Activated CD8-positive, alpha-beta T cell treated with anti-CD3 and anti-CD28 coated beads for 36 hours (primary cell): ENCODE measurements around the gene IL12RB2. TPM values are rescaled to one million over a fixed set of nuclear protein-coding genes. Genes with fewer than 3 reads are reported as not detected.
A peak's percentile ranks its signal among the peaks of the same experiment; 100 is the strongest.
"Not testable (repeated sequence)": the region's sequence is repeated elsewhere in the genome, so short reads cannot be mapped to it uniquely, and the experiment has no call there.

Source experiments
- ATAC-seq: fragments of 200-7000 bp; cut with Tn5 transposase; one replicate; pipeline ENCODE4 v1.10.0; 2021; ENCODE audit warnings: mild to moderate bottlenecking, moderate library complexity
- CTCF ChIA-PET: fragments of 350-600 bp; sonication (Branson Sonifier 250); formaldehyde crosslinking; loops from one replicate; lab custom pipeline; 2021; ENCODE audit warnings: antibody characterized with exemption; lab: Charles Lee
- POLR2A ChIA-PET: fragments of 350-600 bp; sonication (Branson Sonifier 250); formaldehyde crosslinking; loops from one replicate; lab custom pipeline; 2021; ENCODE audit warnings: antibody characterized with exemption; lab: Charles Lee
- DNase-seq: peaks from one replicate; pipeline ENCODE4 v3.0.0-alpha.2; 2020
- H3K27ac Mint-ChIP-seq: one replicate; pipeline ENCODE4 v1.8.0; 2021; ENCODE audit warnings: mild to moderate bottlenecking, mixed read lengths
- H3K27me3 Mint-ChIP-seq: one replicate; pipeline ENCODE4 v1.8.0; 2021; ENCODE audit warnings: mixed read lengths
- H3K36me3 Mint-ChIP-seq: one replicate; pipeline ENCODE4 v1.8.0; 2021; ENCODE audit warnings: low read depth, mixed read lengths
- H3K4me1 Mint-ChIP-seq: one replicate; pipeline ENCODE4 v1.8.0; 2021; ENCODE audit warnings: low read depth, mixed read lengths
- H3K4me3 Mint-ChIP-seq: one replicate; pipeline ENCODE4 v1.8.0; 2021; ENCODE audit warnings: mild to moderate bottlenecking, moderate library complexity, mixed read lengths
- H3K9me3 Mint-ChIP-seq: one replicate; pipeline ENCODE4 v1.8.0; 2021; ENCODE audit warnings: mixed read lengths
- intact Hi-C: fragments of 100-400 bp; cut with micrococcal nuclease; formaldehyde crosslinking; loops from one replicate; pipeline ENCODE4 v1.10.0; 2022
- total RNA-seq, 2 experiments: library from RNA; stranded (reverse); gene quantifications; one replicate each; pipeline ENCODE4 v1.2.3, GENCODE V29; 2021
- TF ChIP-seq, protein P1 (sequence below): fragments of 200-600 bp; IDR thresholded peaks from one replicate; pipeline ENCODE4 v1.8.0; 2022; ENCODE audit warnings: antibody characterized with exemption, mild to moderate bottlenecking

Gene IL12RB2
- total RNA-seq, 2 experiments from 2014 or later = 29.1 to 29.7 TPM

GRCh38 chr1:67405473-67406245 is 98.0 kb downstream of the IL12RB2 start:
- peak overlapping the region; percentile 21 for H3K27ac Mint-ChIP-seq
- H3K9me3 Mint-ChIP-seq = no peaks in the 10 kb centered on the region
- intact Hi-C loops = no loop called here
- no peaks in the 10 kb centered on the region for H3K27me3 Mint-ChIP-seq
- ATAC-seq = no peak
- peaks cover 34% of the 10 kb centered on the region for H3K36me3 Mint-ChIP-seq
- POLR2A ChIA-PET = interaction anchor here (1.3 to 6.4 kb wide), 3 partner anchors 13 to 23 kb away, joined by 3 to 66 read pairs (median 36); partner anchors contain the start of gene SERBP1
- H3K4me3 Mint-ChIP-seq = no peak overlapping the region
- TF ChIP-seq, protein P1, sequence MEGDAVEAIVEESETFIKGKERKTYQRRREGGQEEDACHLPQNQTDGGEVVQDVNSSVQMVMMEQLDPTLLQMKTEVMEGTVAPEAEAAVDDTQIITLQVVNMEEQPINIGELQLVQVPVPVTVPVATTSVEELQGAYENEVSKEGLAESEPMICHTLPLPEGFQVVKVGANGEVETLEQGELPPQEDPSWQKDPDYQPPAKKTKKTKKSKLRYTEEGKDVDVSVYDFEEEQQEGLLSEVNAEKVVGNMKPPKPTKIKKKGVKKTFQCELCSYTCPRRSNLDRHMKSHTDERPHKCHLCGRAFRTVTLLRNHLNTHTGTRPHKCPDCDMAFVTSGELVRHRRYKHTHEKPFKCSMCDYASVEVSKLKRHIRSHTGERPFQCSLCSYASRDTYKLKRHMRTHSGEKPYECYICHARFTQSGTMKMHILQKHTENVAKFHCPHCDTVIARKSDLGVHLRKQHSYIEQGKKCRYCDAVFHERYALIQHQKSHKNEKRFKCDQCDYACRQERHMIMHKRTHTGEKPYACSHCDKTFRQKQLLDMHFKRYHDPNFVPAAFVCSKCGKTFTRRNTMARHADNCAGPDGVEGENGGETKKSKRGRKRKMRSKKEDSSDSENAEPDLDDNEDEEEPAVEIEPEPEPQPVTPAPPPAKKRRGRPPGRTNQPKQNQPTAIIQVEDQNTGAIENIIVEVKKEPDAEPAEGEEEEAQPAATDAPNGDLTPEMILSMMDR = no peak
- CTCF ChIA-PET = no interaction called here
- peaks cover 14% of the 10 kb centered on the region for H3K4me1 Mint-ChIP-seq
- DNase-seq = no peak

DNA sequence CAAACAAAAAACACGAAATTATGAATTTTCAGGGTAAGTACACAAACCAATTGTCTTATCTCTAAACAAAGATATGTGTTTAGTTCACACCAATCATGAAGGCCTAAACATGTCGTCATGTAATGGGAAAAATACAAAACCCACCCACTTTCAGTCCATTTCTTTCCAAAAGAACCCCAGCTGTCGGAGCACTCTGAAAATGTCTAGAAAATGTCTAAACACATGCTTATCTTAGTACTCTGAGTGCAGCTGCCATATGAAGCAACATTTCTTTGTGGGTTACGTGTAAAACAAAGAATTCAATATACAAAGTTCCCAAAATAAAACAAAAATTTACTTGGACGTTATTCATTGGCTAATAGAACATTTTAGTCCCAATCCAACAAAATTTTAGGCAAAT is 99.8 kb downstream of the IL12RB2 start:
- ATAC-seq (no peak), DNase-seq (no peak)
- TF ChIP-seq, protein P1 = no peak
- CTCF ChIA-PET = interaction anchor here (1.4 to 1.5 kb wide), 2 partner anchors 21 to 173 kb away, joined by 3 to 5 read pairs; no protein-coding TSS in a partner anchor
- H3K9me3 Mint-ChIP-seq = no peaks in the 10 kb centered on the region
- intact Hi-C loops = no loop called here
- POLR2A ChIA-PET = interaction anchor here (1.3 to 6.4 kb wide), 4 partner anchors 11 to 36 kb away, joined by 3 to 66 read pairs (median 24); partner anchors contain the start of gene SERBP1
- H3K4me1 Mint-ChIP-seq = peaks cover 12% of the 10 kb centered on the region
- no peak overlapping the region for H3K27ac Mint-ChIP-seq
- no peaks in the 10 kb centered on the region for H3K27me3 Mint-ChIP-seq
- peaks cover 38% of the 10 kb centered on the region for H3K36me3 Mint-ChIP-seq
- no peak overlapping the region for H3K4me3 Mint-ChIP-seq

- ChIA-PET CTCF (interaction anchor here (1.4 to 1.5 kb wide), 2 partner anchors 20 to 174 kb away, joined by 3 to 5 read pairs; no protein-coding TSS in a partner anchor), POLR2A (interaction anchor here (0.6 to 6.4 kb wide), 11 partner anchors 9 to 76 kb away, joined by 3 to 66 read pairs (median 3); partner anchors contain the start of gene SERBP1)
- no peaks in the 10 kb centered on the region for H3K9me3 Mint-ChIP-seq
- TF ChIP-seq, protein P1 = no peak
- no peak for ATAC-seq
- intact Hi-C loops = no loop called here
- H3K27ac Mint-ChIP-seq = peak overlapping the region; percentile 38
- H3K4me1 Mint-ChIP-seq = peaks cover 12% of the 10 kb centered on the region
- H3K4me3 Mint-ChIP-seq = no peak overlapping the region
- no peak for DNase-seq
- peaks cover 41% of the 10 kb centered on the region for H3K36me3 Mint-ChIP-seq
- no peaks in the 10 kb centered on the region for H3K27me3 Mint-ChIP-seq
Measured at GRCh38 chr1:67408148-67408547, 100.5 kb downstream of the IL12RB2 start.

GRCh38 chr1:67413101-67413500 is 105.4 kb downstream of the IL12RB2 start:
- DNase-seq, CTCF ChIA-PET, H3K27ac Mint-ChIP-seq, H3K9me3 Mint-ChIP-seq, ATAC-seq, H3K4me3 Mint-ChIP-seq, H3K27me3 Mint-ChIP-seq, intact Hi-C loops: not testable (repeated sequence)
- Mint-ChIP-seq H3K4me1 (peaks cover 41% of the 10 kb centered on the region), H3K36me3 (peaks cover 71% of the 10 kb centered on the region)
- POLR2A ChIA-PET = interaction anchor here (0.6 to 10.4 kb wide), 5 partner anchors 10 to 619 kb away, joined by 3 to 172 read pairs (median 3); partner anchors contain the start of gene SERBP1

GRCh38 chr1:67414574-67414973 is 106.9 kb downstream of the IL12RB2 start:
- ATAC-seq (no peak), DNase-seq (no peak)
- ChIA-PET CTCF (no interaction called here), POLR2A (interaction anchor here (0.6 to 10.4 kb wide), 2 partner anchors 14 to 98 kb away, joined by 3 to 172 read pairs; partner anchors contain the start of gene SERBP1)
- Mint-ChIP-seq H3K27ac (no peak overlapping the region), H3K27me3 (no peaks in the 10 kb centered on the region), H3K9me3 (no peaks in the 10 kb centered on the region), H3K4me3 (no peak overlapping the region), H3K36me3 (peaks cover 75% of the 10 kb centered on the region), H3K4me1 (peaks cover 46% of the 10 kb centered on the region)
- TF ChIP-seq, protein P1 = no peak
- intact Hi-C loops = no loop called here
